Epithelial cell of esophagus (primary cell): ENCODE measurements around the gene MEIS1.

ENCODE experiments used
- DNase-seq: peaks from one replicate; pipeline ENCODE4 v3.0.0; 2010; ENCODE audit warnings: low read depth
- H3K4me3 ChIP-seq: 2 replicates; pipeline ENCODE4 v1.5.1; 2011; ENCODE audit warnings: mild to moderate bottlenecking, low read length, control low read depth
- TF ChIP-seq, protein P1 (sequence below): IDR thresholded peaks from 2 replicates; pipeline ENCODE4 v1.5.1; 2011; ENCODE audit warnings: low read depth, mild to moderate bottlenecking, low read length, control low read depth, inconsistent platforms; ENCODE audit not compliant: insufficient read depth; ENCODE audit errors: missing control alignments

MEIS1 gene

DNA sequence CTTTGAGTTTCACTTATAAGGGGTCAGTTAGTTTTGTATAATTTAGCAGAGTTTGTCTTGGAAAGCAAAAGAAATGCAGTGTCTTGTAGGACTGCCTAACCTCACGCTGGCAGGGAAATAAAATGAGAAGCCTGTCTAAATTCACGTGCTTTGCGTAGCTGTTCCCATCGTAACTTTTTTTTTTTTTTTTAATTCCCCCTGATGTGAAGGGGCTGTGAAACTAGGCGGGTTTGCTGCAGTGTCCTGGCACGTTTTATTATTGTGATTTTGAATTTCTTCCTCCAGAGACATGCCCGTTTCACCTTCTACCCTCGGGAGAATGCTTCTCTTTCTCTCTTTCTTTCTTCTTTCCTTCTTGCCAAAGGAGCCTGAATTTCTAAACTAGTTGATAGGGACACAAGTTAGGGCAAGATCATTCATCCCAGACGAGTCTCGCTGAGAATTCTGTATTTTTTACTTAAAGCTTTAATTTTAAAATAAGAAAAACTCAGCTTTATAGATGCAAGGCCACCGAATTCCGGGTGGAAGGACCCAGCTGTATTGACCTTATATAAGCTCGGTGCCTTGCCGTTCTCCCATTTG, 2.3 kb downstream of the MEIS1 start:
- H3K4me3 ChIP-seq = peak overlapping the region; percentile 68
- DNase-seq = peak; percentile 44
- TF ChIP-seq, protein P1, sequence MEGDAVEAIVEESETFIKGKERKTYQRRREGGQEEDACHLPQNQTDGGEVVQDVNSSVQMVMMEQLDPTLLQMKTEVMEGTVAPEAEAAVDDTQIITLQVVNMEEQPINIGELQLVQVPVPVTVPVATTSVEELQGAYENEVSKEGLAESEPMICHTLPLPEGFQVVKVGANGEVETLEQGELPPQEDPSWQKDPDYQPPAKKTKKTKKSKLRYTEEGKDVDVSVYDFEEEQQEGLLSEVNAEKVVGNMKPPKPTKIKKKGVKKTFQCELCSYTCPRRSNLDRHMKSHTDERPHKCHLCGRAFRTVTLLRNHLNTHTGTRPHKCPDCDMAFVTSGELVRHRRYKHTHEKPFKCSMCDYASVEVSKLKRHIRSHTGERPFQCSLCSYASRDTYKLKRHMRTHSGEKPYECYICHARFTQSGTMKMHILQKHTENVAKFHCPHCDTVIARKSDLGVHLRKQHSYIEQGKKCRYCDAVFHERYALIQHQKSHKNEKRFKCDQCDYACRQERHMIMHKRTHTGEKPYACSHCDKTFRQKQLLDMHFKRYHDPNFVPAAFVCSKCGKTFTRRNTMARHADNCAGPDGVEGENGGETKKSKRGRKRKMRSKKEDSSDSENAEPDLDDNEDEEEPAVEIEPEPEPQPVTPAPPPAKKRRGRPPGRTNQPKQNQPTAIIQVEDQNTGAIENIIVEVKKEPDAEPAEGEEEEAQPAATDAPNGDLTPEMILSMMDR = no peak

- TF ChIP-seq, protein P1 = no peak
- DNase-seq = peak; percentile 42
- H3K4me3 ChIP-seq = peak overlapping the region; percentile 68
Observed at GRCh38 chr2:66437691-66438497, 3.0 kb downstream of the MEIS1 start.

DNA sequence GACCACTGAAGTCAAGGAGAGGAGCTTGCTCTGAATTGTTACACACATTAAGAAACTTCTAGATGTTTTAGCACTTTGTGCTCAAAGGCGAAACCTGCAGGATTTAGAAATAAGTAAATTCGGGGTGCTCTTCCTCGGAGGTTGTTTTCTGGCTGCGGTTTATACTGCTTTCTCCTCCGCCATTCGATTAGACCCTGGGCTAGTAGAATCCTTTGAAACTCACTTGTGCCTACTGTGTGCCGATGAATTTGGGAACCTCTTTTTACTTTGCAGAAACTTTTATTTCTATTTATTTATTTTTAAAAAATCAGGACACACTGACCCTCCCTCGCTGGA, 3.5 kb downstream of the MEIS1 start:
- TF ChIP-seq, protein P1 = no peak
- DNase-seq = no peak
- peak overlapping the region; percentile 68 for H3K4me3 ChIP-seq

DNA sequence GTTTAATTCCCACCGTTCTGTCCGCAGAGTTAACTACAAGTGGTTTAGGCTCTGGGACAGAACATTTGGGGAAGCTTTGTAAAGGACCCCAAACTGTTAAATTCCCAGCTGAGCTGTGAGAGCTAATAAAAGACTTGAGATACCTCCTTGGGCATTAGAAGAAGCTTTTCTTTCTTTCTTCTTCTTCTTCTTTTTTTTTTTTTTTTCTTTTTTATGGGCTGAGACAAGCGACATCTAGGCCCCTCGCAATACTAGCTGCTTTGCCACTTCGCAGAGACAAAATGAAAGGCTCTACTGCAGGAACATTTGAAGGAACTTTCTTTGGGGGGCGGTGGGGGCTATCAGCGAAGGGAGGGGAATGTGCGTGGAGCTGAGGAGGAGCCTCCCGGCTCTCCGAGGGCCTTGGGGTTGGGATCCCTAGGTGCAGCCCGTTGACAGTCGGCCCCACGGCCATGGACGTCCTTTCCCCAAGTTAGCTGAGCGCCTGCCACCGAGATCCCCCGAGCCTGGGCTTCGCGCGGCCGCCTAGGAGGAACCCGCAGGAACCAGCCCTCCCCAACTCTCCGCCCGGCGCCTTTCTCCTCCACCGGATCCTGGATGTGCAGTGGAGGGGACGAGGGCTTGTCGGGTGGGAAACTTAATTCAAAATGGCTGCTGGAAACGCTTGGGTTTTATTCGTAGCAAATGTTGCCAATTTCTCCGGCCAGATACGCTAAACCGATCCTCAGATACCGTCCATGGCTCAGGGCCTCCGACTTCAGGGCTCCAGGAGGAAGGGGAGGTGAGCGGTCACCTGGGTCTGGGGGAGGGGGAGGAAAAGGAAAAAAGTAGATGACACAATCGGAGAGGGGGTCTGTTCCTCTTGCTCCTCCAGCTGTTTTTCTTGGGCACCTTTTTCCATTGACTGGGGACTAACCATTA, 4.2 kb downstream of the MEIS1 start:
- peak overlapping the region; percentile 68 for H3K4me3 ChIP-seq
- TF ChIP-seq, protein P1 = no peak
- DNase-seq = no peak

DNA sequence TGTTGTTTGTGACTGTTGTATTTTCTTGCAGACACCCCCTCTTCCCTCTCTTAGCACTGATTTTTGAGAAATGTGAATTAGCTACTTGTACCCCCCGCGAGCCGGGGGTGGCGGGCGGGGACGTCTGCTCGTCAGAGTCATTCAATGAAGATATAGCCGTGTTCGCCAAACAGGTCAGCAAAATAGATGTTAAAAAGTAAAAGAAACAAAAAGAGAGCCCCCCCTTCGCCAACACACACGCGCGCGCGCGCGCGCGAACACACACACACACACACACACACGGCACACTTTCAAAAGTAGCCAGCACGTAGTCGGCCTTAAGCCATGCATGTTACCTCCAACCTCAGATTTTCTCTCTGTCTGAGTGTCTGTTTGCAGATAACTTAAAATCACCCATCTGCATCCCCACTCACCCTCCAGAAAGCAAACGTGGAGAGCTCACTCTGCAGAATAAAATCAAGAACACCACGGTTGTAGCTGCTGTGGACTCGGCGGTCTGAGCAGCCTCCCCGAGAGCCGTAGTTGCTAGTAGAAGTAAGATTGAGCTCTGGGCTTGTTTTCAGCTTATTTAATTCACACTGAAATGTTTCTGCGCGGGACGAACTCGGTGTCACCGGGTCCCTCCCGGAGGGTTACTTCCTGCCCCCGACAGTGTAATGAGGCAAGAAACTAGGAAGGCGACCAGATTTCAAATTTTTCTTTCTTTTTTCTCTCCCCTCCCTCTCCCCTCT, 5.1 kb downstream of the MEIS1 start:
- DNase-seq = peak; percentile 43
- TF ChIP-seq, protein P1 = no peak
- peak overlapping the region; percentile 68 for H3K4me3 ChIP-seq

GRCh38 chr2:66440708-66441497, 6.0 kb downstream of the MEIS1 start:
- peak; percentile 37 for DNase-seq
- TF ChIP-seq, protein P1 = no peak
- H3K4me3 ChIP-seq = peak overlapping the region; percentile 68
